PFSK-1 (cell line): ENCODE results near the gene TMEM243.

Experiments used
- FOXP2 ChIP-seq: optimal IDR thresholded peaks from 2 replicates; pipeline ENCODE3; 2011; ENCODE audit warnings: borderline replicate concordance, control low read depth, inconsistent platforms; ENCODE audit not compliant: insufficient read depth; ENCODE audit errors: extremely low read length, extremely low read depth
- POLR2AphosphoS5 ChIP-seq: IDR thresholded peaks from 2 replicates; pipeline ENCODE4 v1.6.1; 2012; ENCODE audit warnings: low read depth, mild to moderate bottlenecking, control low read depth, low read length, moderate library complexity
- REST ChIP-seq, 2 experiments: IDR thresholded peaks; 2 replicates each; pipeline versions ENCODE4 v1.6.1 to v1.8.0; 2011 to 2012; ENCODE audit warnings: low read depth in 2 of 2, low read length in 2 of 2, control low read depth in 1 of 2, inconsistent platforms in 1 of 2, mild to moderate bottlenecking in 1 of 2, moderate library complexity in 1 of 2; ENCODE audit not compliant: insufficient read depth in 1 of 2
- SIN3A ChIP-seq: IDR thresholded peaks from 2 replicates; pipeline ENCODE4 v1.6.1; 2012; ENCODE audit warnings: mild to moderate bottlenecking, low read length, moderate library complexity, borderline replicate concordance; ENCODE audit not compliant: insufficient read depth
- TAF1 ChIP-seq: IDR thresholded peaks from 2 replicates; pipeline ENCODE4 v1.6.1; 2012; ENCODE audit warnings: low read length, control low read depth, borderline replicate concordance; ENCODE audit not compliant: insufficient read depth

TMEM243 gene

DNA sequence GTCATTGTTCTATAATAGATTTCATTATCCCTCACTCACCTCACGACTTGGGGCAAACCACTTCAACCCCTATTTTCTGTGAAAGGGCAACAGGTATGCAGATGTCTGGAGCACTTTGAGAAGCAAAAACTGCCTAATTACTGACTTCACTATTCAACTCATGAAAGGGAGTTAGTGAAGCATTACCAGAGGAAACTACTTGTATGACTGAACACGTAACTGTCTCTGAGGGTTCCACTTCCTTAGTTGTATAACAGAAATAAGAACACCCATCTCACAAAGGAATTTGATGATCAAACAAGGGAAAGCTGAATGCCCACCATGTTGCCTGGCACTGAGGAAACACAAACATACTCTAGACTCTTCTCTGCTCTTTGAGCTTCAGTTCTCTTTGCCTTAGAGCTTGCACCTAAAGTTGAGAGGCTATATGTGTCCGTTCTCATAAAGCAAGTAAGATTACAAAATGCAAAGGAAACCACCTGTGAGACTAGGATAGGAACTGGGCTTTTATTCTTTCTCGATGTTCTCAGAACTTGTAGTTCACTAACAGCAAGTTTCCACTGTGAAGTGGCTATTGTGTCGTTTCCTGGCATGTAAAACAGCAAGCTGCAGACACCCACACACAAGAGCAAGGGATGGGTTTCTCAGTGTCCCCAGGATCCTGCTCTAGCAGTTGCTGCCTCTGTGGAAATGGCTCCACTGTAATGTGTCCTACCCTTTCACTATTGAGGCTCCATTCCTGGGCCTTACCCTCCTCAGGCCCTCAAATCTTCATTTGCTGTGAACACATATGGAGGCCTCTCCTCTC is 2.6 kb downstream of the TMEM243 start:
- TF ChIP-seq POLR2AphosphoS5, result no peak
- TF ChIP-seq REST (IDR thresholded peaks at IDR 0.05; ENCODE audit: insufficient read depth in 1 of 2, low read depth in 2 of 2, low read length in 2 of 2), result no peak
- no peak for TF ChIP-seq FOXP2
- no peak for TF ChIP-seq SIN3A
- no peak for TF ChIP-seq TAF1

DNA sequence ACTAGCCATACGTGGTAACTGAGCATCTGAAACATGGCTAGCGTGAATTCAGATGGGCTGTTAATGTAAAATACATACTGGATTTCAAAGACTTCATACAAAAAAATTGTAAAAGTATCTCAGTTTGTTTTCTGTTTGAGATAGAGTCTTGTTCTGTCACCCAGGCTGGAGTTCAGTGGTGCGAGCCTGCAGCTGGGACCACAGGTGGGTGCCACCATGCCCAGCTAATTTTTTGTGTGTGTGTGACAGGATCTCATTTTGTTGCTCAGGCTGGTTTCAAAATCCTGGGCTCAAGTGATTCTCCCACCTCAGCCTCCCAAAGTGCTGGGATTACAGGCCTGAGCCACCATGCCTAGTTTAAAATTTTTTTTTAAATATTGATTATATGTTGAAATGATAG is 4.5 kb downstream of the TMEM243 start:
- TF ChIP-seq POLR2AphosphoS5 (no peak), SIN3A (no peak), FOXP2 (no peak), REST (IDR thresholded peaks at IDR 0.05; ENCODE audit: insufficient read depth in 1 of 2, low read depth in 2 of 2, low read length in 2 of 2) (no peak), TAF1 (no peak)

DNA sequence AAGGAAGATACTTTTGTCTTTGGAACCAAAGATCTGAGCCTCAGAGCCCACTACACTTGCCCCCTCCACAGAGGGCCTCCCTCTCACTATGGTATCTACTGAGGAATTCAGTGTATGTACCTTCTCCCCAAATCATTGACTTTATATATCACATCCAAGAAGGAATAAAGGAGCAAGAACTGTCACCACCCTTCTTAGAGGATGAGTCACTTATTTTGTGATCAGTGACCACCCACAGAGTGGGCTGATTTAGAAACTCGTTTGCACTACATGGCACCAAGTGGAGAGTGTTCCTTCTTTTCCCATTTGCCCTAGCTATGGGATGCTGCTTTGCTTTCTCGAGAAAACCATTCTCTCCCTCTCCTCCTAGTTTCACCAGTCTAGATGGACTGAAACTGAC is 5.7 kb downstream of the TMEM243 start:
- no peak for TF ChIP-seq SIN3A
- TF ChIP-seq POLR2AphosphoS5, result no peak
- no peak for TF ChIP-seq TAF1
- TF ChIP-seq REST (IDR thresholded peaks at IDR 0.05; ENCODE audit: insufficient read depth in 1 of 2, low read depth in 2 of 2, low read length in 2 of 2), result no peak
- no peak for TF ChIP-seq FOXP2

GRCh38 chr7:87213252-87213651 is 6.3 kb downstream of the TMEM243 start:
- TF ChIP-seq SIN3A, result no peak
- no peak for TF ChIP-seq POLR2AphosphoS5
- TF ChIP-seq REST (IDR thresholded peaks at IDR 0.05; ENCODE audit: insufficient read depth in 1 of 2, low read depth in 2 of 2, low read length in 2 of 2), result no peak
- TF ChIP-seq FOXP2, result no peak
- TF ChIP-seq TAF1, result no peak
